Measurements from ENCODE around the gene LAMA5. TPM values are rescaled to one million over a fixed set of nuclear protein-coding genes. Genes with fewer than 3 reads are reported as not detected.

LAMA5 gene
- total RNA-seq, 1 donor: 11.1 TPM

- no peak for TF ChIP-seq CTCF (IDR thresholded peaks at IDR 0.05; ENCODE audit: insufficient read depth, low read length)
- no peak overlapping the region for H3K4me3 ChIP-seq (ENCODE audit: low read depth, low read length)
- no peak for DNase-seq (ENCODE audit: low read depth)
These were observed 100.8 kb downstream of the LAMA5 start for GRCh38 chr20:62266340-62266739.

GRCh38 chr20:62265365-62265764 is 101.7 kb downstream of the LAMA5 start:
- TF ChIP-seq CTCF (IDR thresholded peaks at IDR 0.05; ENCODE audit: insufficient read depth, low read length): no peak
- no peak for DNase-seq (ENCODE audit: low read depth)
- no peak overlapping the region for H3K4me3 ChIP-seq (ENCODE audit: low read depth, low read length)

GRCh38 chr20:62263396-62263795 is 103.7 kb downstream of the LAMA5 start:
- no peak for TF ChIP-seq CTCF (IDR thresholded peaks at IDR 0.05; ENCODE audit: insufficient read depth, low read length)
- no peak for DNase-seq (ENCODE audit: low read depth)

GRCh38 chr20:62262064-62262463 is 105.0 kb downstream of the LAMA5 start:
- no peak for DNase-seq (ENCODE audit: low read depth)
- H3K4me3 ChIP-seq (ENCODE audit: low read depth, low read length): no peak overlapping the region
- no peak for TF ChIP-seq CTCF (IDR thresholded peaks at IDR 0.05; ENCODE audit: insufficient read depth, low read length)

More at GRCh38 chr20:62263396-62263795, 103.7 kb downstream of the LAMA5 start:
- no peak overlapping the region for H3K4me3 ChIP-seq (ENCODE audit: low read depth, low read length)

- TF ChIP-seq CTCF (IDR thresholded peaks at IDR 0.05; ENCODE audit: insufficient read depth, low read length): no peak
- no peak overlapping the region for H3K4me3 ChIP-seq (ENCODE audit: low read depth, low read length)
- no peak for DNase-seq (ENCODE audit: low read depth)
These were observed 107.9 kb downstream of the LAMA5 start for GRCh38 chr20:62259294-62259565.

Other genes with a start within 250 kb of the LAMA5 start
- gene LSM14B, start 244.8 kb downstream of the LAMA5 start, total RNA-seq (ENCODE audit: low replicate concordance): 27.7 and 31.0 TPM in 2 replicates
- 237 and 282 TPM in 2 replicates for gene PSMA7, start 223.9 kb downstream of the LAMA5 start, total RNA-seq (ENCODE audit: low replicate concordance)
- gene SS18L1, start 223.5 kb downstream of the LAMA5 start, total RNA-seq (ENCODE audit: low replicate concordance): 5.7 and 8.9 TPM in 2 replicates
- 15.3 and 18.7 TPM in 2 replicates for gene MTG2, start 184.3 kb downstream of the LAMA5 start, total RNA-seq (ENCODE audit: low replicate concordance)
- not detected in 2 replicates for gene HRH3, start 147.0 kb downstream of the LAMA5 start, total RNA-seq (ENCODE audit: low replicate concordance)
- gene OSBPL2, start 128.8 kb downstream of the LAMA5 start, total RNA-seq (ENCODE audit: low replicate concordance): 21.1 and 31.6 TPM in 2 replicates
- gene ADRM1, start 64.3 kb downstream of the LAMA5 start, total RNA-seq (ENCODE audit: low replicate concordance): 73.8 and 81.3 TPM in 2 replicates
- gene RPS21, start 19.8 kb upstream of the LAMA5 start, total RNA-seq (ENCODE audit: low replicate concordance): 754 and 1,887 TPM in 2 replicates
- 1.1 and 4.3 TPM in 2 replicates for gene CABLES2, start 40.0 kb upstream of the LAMA5 start, total RNA-seq (ENCODE audit: low replicate concordance)
- not detected in 2 replicates for gene RBBP8NL, start 60.2 kb upstream of the LAMA5 start, total RNA-seq (ENCODE audit: low replicate concordance)
- gene GATA5, start 108.7 kb upstream of the LAMA5 start, total RNA-seq (ENCODE audit: low replicate concordance): 0.08 TPM in 1 of 2 replicates, not detected in the other

All from fibroblast of the aortic adventitia (primary cell).